OCI-LY3 (cell line): Measurements from ENCODE around the gene TSPAN10.

Experiments used
- EZH2phosphoT487 ChIP-seq: fragments of 200-600 bp; shearing (Covaris generic); IDR thresholded peaks from 2 replicates; pipeline ENCODE4 v1.6.1; 2018; ENCODE audit warnings: antibody characterized with exemption, mixed run types, low read depth
- TF ChIP-seq, protein P1 (sequence below): fragments of 200-600, 300-600 bp; sonication (generic); IDR thresholded peaks from 2 replicates; pipeline ENCODE4 v1.5.1; 2014; ENCODE audit warnings: antibody characterized with exemption, low read length, low read depth

DNA sequence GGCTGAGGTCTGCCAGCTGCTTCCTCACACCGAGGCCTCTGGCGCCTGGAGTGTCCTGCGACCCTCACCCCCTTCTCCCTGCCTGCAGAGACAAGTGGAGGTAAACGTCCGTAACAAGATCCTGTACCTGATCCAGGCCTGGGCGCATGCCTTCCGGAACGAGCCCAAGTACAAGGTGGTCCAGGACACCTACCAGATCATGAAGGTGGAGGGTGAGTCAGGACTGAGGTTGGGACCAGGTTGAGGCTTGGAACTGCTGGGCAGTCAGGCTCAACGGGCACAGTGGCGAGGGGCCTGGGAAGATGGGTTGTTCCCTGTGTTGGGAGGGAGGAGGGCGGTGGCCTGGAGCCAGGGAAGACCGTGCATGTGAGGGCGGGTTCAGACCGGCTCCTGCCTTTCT, 51.6 kb downstream of the TSPAN10 start:
- TF ChIP-seq, protein P1, sequence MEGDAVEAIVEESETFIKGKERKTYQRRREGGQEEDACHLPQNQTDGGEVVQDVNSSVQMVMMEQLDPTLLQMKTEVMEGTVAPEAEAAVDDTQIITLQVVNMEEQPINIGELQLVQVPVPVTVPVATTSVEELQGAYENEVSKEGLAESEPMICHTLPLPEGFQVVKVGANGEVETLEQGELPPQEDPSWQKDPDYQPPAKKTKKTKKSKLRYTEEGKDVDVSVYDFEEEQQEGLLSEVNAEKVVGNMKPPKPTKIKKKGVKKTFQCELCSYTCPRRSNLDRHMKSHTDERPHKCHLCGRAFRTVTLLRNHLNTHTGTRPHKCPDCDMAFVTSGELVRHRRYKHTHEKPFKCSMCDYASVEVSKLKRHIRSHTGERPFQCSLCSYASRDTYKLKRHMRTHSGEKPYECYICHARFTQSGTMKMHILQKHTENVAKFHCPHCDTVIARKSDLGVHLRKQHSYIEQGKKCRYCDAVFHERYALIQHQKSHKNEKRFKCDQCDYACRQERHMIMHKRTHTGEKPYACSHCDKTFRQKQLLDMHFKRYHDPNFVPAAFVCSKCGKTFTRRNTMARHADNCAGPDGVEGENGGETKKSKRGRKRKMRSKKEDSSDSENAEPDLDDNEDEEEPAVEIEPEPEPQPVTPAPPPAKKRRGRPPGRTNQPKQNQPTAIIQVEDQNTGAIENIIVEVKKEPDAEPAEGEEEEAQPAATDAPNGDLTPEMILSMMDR = no peak
- TF ChIP-seq EZH2phosphoT487 = no peak
